Right hindlimb (tissue), 1 donor: Measurements from ENCODE around the gene CABCOCO1.
"Not testable (repeated sequence)": the region's sequence is repeated elsewhere in the genome, so short reads cannot be mapped to it uniquely, and the experiment has no call there.

ENCODE experiments used
- DNase-seq: peaks from one replicate; pipeline ENCODE4 v3.0.0-alpha.2; 2018

CABCOCO1 gene

DNA sequence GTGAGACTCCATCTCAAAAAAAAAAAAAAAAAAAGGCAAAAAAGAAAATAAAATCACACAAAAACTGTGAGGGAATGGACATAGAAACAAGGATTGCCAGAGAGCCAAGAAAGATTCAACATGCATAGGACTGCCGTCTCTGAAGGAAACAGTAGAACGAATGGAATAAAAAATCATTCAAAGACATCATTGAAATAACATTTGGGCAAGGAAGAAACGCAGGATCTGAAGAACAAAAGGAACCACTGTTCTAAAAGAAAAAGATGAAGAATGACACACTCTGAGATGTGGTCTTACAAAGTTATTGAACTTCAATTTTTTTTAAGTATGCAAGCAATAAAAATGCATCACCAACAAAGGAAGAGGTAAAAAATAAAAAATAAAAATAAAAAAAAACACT lies 57.2 kb downstream of the CABCOCO1 start:
- no peak for DNase-seq

DNA sequence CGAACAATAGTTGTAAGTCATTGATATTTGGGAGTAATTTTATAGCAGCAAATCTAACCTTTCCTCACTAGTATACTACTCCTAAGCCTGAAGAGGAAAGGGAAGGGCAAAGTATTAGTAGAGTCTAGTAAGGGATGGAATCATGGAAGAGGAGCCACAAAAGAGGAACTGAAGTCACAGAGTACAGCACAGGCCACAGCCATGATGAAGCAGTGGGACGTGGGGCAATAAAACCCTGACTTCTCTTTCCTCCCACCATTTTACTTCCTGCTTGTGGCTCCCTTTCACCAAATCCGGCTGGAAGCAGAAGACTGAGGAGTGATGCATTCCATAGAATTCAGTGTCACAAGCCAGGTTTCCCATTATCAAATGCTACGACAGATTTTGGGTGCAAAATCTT lies 58.7 kb downstream of the CABCOCO1 start:
- DNase-seq, result no peak

GRCh38 chr10:61725221-61725620 lies 62.5 kb downstream of the CABCOCO1 start:
- not testable (repeated sequence) for DNase-seq

- no peak for DNase-seq
Observed at GRCh38 chr10:61729596-61729995, 66.9 kb downstream of the CABCOCO1 start.

- DNase-seq, result no peak
Observed at GRCh38 chr10:61730671-61731070, 67.9 kb downstream of the CABCOCO1 start.

DNA sequence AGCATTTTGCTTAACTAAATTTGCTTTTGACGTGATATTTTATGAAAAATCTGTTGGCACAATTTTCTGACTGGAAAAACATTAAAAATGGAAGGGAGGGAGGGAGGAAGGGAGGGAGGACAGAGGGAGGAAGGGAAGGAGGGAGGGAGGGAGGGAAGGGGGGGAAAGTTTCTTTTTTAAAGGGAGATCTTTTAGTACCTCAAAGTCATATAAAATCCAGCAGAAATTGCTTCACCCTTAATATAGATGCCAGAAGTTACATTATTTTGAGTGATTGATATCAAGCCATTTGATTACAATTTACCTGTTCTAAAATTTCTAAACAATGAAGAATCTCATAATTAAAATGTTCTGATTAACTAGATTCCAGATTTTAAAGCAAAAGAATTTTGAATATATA lies 68.9 kb downstream of the CABCOCO1 start:
- DNase-seq, result no peak

GRCh38 chr10:61732629-61733278 lies 70.0 kb downstream of the CABCOCO1 start:
- DNase-seq, result no peak

- peak; percentile 23 for DNase-seq
Observed at GRCh38 chr10:61733358-61733940, 70.7 kb downstream of the CABCOCO1 start.

DNA sequence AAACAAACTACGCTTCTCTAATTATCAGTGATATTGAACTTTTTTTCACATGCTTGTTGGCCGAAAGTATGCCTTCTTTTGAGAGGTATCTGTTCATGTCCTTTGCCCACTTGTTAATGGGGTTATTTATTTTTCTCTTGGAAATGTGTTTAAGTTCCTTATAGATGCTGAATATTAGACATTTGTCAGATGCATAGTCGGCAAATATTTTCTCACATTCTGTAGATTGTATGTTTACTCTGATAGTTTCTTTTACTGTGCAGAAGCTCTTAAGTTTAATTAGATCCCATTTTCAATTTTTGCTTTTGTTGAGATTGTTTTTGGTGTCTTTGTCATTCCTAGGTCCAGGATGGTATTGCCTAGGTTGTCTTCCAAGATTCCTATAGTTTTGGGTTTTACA lies 73.2 kb downstream of the CABCOCO1 start:
- no peak for DNase-seq

- DNase-seq, result not testable (repeated sequence)
Observed at GRCh38 chr10:61737455-61737854, 74.7 kb downstream of the CABCOCO1 start.

DNA sequence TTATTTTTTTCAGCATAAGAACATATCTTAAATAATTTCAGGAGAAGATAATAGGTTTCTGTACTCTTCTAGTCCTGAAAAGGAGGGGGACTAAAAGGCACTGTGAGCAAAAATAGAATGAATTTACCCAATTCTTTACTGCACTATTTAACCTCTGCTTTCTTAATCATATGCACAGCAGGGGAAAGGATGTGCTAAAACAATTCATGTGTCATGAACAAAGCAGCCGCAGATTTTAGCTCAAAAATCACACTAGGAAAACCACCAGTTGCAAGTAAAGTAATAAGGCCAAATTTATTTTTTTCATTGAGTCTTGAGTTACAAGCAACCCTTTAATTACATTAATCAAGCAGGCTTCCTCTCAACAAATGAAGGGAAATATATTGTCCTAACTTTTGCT lies 80.1 kb downstream of the CABCOCO1 start:
- DNase-seq, result no peak

- no peak for DNase-seq
Observed at GRCh38 chr10:61744469-61744868, 81.7 kb downstream of the CABCOCO1 start.

- DNase-seq, result no peak
Observed at GRCh38 chr10:61746377-61746776, 83.6 kb downstream of the CABCOCO1 start.

- DNase-seq, result no peak
Observed at GRCh38 chr10:61747307-61747706, 84.6 kb downstream of the CABCOCO1 start.

DNA sequence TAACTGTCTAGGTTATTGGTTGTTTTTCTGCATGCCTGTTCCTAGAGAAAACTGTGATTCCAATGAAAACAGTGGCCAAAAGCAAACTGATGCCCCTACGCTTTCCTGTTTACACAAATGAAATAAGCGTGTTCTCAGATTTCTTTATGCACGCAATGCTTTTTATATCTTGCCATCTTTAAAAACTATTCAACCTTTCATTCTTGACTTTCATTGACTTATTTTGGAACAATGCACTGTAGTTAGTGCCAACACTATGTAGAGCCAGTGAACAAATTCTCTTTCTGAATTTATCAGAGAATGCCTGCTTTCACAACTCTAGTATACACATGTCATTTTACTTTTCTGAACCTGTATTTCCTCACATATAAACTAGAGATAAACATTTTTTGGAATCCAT lies 86.6 kb downstream of the CABCOCO1 start:
- no peak for DNase-seq

- peak; percentile 27 for DNase-seq
Observed at GRCh38 chr10:61750943-61751471, 88.3 kb downstream of the CABCOCO1 start.

DNA sequence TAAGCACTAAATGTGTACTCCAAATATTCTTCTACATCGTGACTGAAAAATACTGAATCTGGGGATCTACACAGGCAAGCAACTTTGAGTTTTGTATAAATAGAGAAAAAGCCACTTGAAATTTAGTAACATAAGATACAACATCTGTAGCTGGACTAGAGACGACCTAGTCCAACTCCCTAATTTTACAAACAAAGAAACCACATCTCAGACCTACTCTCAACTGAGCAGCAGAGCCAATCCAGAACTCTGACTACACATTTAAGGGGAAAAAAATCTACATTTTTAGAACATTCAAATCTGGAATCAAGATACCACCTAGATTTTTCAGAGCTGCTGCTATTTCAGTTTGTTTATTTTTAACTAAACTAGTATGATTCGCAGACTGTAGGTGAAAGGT lies 88.9 kb downstream of the CABCOCO1 start:
- DNase-seq, result no peak

DNA sequence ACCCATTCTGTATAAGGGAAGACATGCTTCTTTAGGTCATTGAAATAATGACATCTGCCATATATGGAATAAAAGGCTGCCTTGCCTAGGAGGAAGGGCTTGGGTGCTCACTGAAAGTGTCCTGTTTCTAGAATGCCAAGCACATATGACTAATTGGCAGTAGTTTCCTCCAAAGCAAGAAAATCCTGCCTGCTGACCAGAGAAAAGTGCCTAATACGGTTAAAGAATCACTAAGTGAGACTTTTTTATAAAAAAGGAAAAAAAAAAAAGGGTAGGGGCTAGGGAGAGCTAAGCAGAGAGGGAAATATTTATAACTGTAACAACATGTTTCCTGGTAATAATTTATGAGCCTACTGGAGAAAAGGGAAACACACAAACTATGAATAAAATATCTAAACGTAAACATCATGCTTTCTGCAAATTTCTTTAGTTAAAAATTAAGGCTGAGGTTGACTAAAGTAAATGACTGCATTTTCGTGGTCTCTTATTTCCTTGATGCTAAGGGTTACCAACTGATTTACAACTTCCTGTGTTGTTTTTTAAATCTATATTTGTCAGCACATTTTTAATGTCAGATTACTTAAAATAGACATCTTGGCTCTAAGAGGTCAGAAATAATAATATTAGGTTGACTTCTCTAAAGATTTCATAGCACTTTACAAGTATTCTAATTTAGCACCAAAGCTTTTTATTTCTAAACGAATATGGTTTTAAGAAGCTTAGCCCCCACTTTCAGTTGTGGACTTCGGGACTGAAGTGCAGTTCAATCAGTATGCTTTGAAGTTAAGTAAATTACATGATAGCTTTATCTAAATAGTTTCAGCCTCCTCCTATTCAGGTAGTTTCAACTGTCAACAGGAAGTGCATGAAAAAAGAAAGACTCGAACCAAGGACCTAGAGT lies 89.6 kb downstream of the CABCOCO1 start:
- no peak for DNase-seq

- DNase-seq, result no peak
Observed at GRCh38 chr10:61753453-61753852, 90.7 kb downstream of the CABCOCO1 start.

- no peak for DNase-seq
Observed at GRCh38 chr10:61754587-61755550, 92.1 kb downstream of the CABCOCO1 start.

DNA sequence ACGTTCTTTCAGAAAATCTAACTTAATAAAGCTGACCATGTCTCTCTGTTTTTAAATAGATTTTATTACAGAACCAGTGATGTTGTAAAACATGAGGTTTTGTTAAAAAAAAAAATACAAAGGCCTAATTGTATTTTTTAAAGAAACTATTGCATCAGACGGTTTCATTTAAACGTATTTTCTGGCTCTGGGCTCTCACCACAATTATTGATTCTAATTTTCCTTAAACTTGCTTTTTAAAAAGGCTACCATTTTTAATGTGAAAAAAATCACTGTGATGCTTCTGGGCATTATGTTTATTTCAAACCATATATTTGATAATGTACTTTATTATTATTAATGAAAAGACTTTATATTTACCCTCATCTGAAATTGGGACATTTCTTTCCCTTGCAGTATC lies 94.3 kb downstream of the CABCOCO1 start:
- no peak for DNase-seq
